ENCODE results near the gene KCNIP1.

DNA sequence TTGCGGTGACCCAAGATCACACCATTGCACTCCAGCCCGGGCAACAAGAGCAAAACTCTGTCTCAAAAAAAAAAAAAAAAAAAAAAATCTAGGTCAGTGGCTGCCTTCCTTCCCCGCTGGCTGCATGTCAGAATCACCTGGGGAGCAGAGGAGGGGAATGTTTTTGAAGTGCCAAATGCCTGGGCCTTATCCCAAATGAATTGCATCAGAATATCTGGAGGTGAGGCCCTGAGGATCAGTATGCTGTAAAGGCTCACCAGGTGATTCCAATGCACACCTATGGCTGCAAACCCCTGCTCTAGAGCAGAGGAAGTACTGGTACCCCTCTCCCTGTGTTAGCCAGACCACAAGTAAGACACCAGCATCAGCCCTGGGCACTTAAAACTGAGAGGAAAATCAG is 235.0 kb downstream of the KCNIP1 start:
- TF ChIP-seq, protein P1, sequence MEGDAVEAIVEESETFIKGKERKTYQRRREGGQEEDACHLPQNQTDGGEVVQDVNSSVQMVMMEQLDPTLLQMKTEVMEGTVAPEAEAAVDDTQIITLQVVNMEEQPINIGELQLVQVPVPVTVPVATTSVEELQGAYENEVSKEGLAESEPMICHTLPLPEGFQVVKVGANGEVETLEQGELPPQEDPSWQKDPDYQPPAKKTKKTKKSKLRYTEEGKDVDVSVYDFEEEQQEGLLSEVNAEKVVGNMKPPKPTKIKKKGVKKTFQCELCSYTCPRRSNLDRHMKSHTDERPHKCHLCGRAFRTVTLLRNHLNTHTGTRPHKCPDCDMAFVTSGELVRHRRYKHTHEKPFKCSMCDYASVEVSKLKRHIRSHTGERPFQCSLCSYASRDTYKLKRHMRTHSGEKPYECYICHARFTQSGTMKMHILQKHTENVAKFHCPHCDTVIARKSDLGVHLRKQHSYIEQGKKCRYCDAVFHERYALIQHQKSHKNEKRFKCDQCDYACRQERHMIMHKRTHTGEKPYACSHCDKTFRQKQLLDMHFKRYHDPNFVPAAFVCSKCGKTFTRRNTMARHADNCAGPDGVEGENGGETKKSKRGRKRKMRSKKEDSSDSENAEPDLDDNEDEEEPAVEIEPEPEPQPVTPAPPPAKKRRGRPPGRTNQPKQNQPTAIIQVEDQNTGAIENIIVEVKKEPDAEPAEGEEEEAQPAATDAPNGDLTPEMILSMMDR (IDR thresholded peaks at IDR 0.05 in 8 of 11, conservative IDR thresholded peaks at IDR 0.05 in 3 of 11): no peak
- TF ChIP-seq POLR2A (IDR thresholded peaks at IDR 0.05): no peak
- TF ChIP-seq POLR2AphosphoS5 (IDR thresholded peaks at IDR 0.05): no peak
